K562 (cell line): ENCODE data around the gene COL25A1. TPM values are rescaled to one million over a fixed set of nuclear protein-coding genes. Genes with fewer than 3 reads are reported as not detected.

Source experiments
- ATAC-seq: fragments of 200-7000 bp; cut with Tn5 transposase; 3 replicates; pipeline ENCODE4 v1.9.1; 2020; ENCODE audit warnings: moderate library complexity
- BruUV-seq: library from RNA; stranded (reverse); fragments of 400-500 nt; replicated peaks from 2 replicates; lab custom pipeline; 2021; lab: Mats Ljungman, UMichigan
- CTCF ChIA-PET: fragments of 300-600 bp; formaldehyde crosslinking; extraction: SDS; loops from one replicate; lab custom pipeline; 2021; ENCODE audit warnings: low intra/inter-chr PET ratio; lab: Yijun Ruan, JAX
- POLR2A ChIA-PET: fragments of 300-600, 350-650 bp; sonication (Branson Sonifier 250); formaldehyde crosslinking; extraction: SDS; loops from one replicate; lab custom pipeline; 2021; ENCODE audit warnings: antibody characterized with exemption, inconsistent platforms; lab: Yijun Ruan, JAX
- DNase-seq, 4 experiments: peaks; one replicate each; pipeline versions ENCODE4 v3.0.0 to v3.0.0-alpha.2; 2011 to 2018; ENCODE audit warnings: low spot score in 3 of 4, mixed read lengths in 3 of 4; ENCODE audit errors: extremely low read depth in 1 of 4
- FAIRE-seq: peaks from 2 replicates; lab custom pipeline; 2011; peaks lifted over from hg19 to GRCh38; lab: Jason Lieb, UNC
- H2AFZ ChIP-seq: 2 replicates; pipeline ENCODE4 v1.6.0; 2011; ENCODE audit warnings: low read depth, low read length, control low read depth, inconsistent platforms
- H3K27ac ChIP-seq: fragments of 200-600 bp; 3 replicates; pipeline ENCODE4 v1.8.0; 2011; ENCODE audit warnings: low read depth, mild to moderate bottlenecking, control low read depth, inconsistent platforms, low read length, moderate library complexity, mixed read lengths; ENCODE audit errors: extremely low read depth
- H3K27me3 ChIP-seq, 2 experiments: fragments of 300-600 bp in 1 of 2; 2 replicates in 1 of 2; 3 replicates in 1 of 2; pipeline versions ENCODE4 v1.6.0 to v1.8.0; 2011; ENCODE audit warnings: inconsistent platforms in 2 of 2, low read length in 2 of 2, mild to moderate bottlenecking in 1 of 2, mixed read lengths in 1 of 2, moderate library complexity in 1 of 2; ENCODE audit not compliant: control insufficient read depth in 2 of 2, insufficient read depth in 2 of 2
- H3K36me3 ChIP-seq: fragments of 300-600 bp; 3 replicates; pipeline ENCODE4 v1.8.0; 2011; ENCODE audit warnings: mild to moderate bottlenecking, low read length, inconsistent platforms; ENCODE audit not compliant: control insufficient read depth, insufficient read depth
- H3K4me1 ChIP-seq, 2 experiments: fragments of 200-600 bp in 1 of 2; replicated peaks in 1 of 2; 2 replicates in 1 of 2; 3 replicates in 1 of 2; pipeline versions ENCODE4 v1.5.1 to v1.8.0; 2011; ENCODE audit warnings: inconsistent platforms in 2 of 2, low read length in 2 of 2, mild to moderate bottlenecking in 1 of 2, mixed read lengths in 1 of 2, moderate library complexity in 1 of 2; ENCODE audit not compliant: control insufficient read depth in 2 of 2, insufficient read depth in 2 of 2
- H3K4me2 ChIP-seq: 2 replicates; pipeline ENCODE4 v1.6.1; 2011; ENCODE audit warnings: low read length, control low read depth, inconsistent platforms, mixed read lengths; ENCODE audit not compliant: insufficient read depth
- H3K4me3 ChIP-seq: fragments of 200-600 bp; sonication (generic), shearing (Covaris generic); 2 replicates; pipeline ENCODE4 v1.5.1; 2016; ENCODE audit warnings: control low read depth, inconsistent platforms
- H3K79me2 ChIP-seq: fragments of 200-600 bp; 3 replicates; pipeline ENCODE4 v1.8.0; 2011; ENCODE audit warnings: low read length, inconsistent platforms; ENCODE audit not compliant: control insufficient read depth, insufficient read depth
- H3K9ac ChIP-seq, 2 experiments: 2 replicates each; pipeline versions ENCODE4 v1.6.0 to v1.6.1; 2011; ENCODE audit warnings: low read depth in 2 of 2, low read length in 2 of 2, control low read depth in 1 of 2, inconsistent platforms in 1 of 2, mild to moderate bottlenecking in 1 of 2, mixed read lengths in 1 of 2; ENCODE audit not compliant: insufficient read depth in 1 of 2
- H3K9me1 ChIP-seq: one replicate; pipeline ENCODE4 v1.6.0; 2011; ENCODE audit warnings: inconsistent platforms, mild to moderate bottlenecking, low read length, moderate library complexity; ENCODE audit not compliant: control insufficient read depth, insufficient read depth
- H3K9me3 ChIP-seq: replicated peaks from 2 replicates; pipeline ENCODE4 v1.5.1; 2011; ENCODE audit warnings: low read depth, low read length, inconsistent platforms; ENCODE audit not compliant: control insufficient read depth, insufficient read depth
- H4K20me1 ChIP-seq: replicated peaks from 2 replicates; pipeline ENCODE4 v1.6.1; 2011; ENCODE audit warnings: low read length, inconsistent platforms, mixed read lengths; ENCODE audit not compliant: control insufficient read depth, insufficient read depth
- BCOR ChIP-seq: fragments of 450-650 bp; IDR thresholded peaks from 2 replicates; pipeline ENCODE4 v1.6.1; 2016
- DIDO1 ChIP-seq: fragments of 450-650 bp; IDR thresholded peaks from 2 replicates; pipeline ENCODE4 v1.6.1; 2016; ENCODE audit warnings: low read depth, missing biosample characterization, missing genetic modification characterization
- ERF ChIP-seq: fragments of 450-650 bp; formaldehyde crosslinking; IDR thresholded peaks from 2 replicates; pipeline ENCODE4 v1.4.0; 2020; ENCODE audit warnings: mild to moderate bottlenecking, mixed read lengths
- FOSL1 ChIP-seq: fragments of 200-800 bp; sonication (Bioruptor generic); conservative IDR thresholded peaks from 2 replicates; pipeline ENCODE4 v1.6.1; 2016; ENCODE audit warnings: missing genetic modification characterization, missing compliant biosample characterization
- FOXK1 ChIP-seq: sonication (generic); formaldehyde crosslinking; IDR thresholded peaks from 2 replicates; pipeline ENCODE4 v1.8.0; 2022; ENCODE audit warnings: missing genetic modification reagents, mild to moderate bottlenecking, borderline replicate concordance
- GABPA ChIP-seq: fragments of 200-800 bp; sonication (Bioruptor generic); conservative IDR thresholded peaks from 2 replicates; pipeline ENCODE4 v1.6.1; 2016; ENCODE audit warnings: low read depth, missing genetic modification characterization, missing compliant biosample characterization
- HOXB6 ChIP-seq: fragments of 250-450 bp; sonication (Bioruptor Pico); IDR thresholded peaks from 2 replicates; pipeline ENCODE4 v1.5.1; 2022; ENCODE audit warnings: mild to moderate bottlenecking, borderline replicate concordance
- MAFG ChIP-seq: fragments of 450-650 bp; conservative IDR thresholded peaks from 2 replicates; pipeline ENCODE4 v1.6.1; 2016; ENCODE audit warnings: missing genetic modification characterization, missing compliant biosample characterization
- POLR2A ChIP-seq: fragments of 450-650 bp; conservative IDR thresholded peaks from 2 replicates; pipeline ENCODE4 v1.6.1; 2016
- SMARCA5 ChIP-seq: fragments of 450-650 bp; IDR thresholded peaks from 2 replicates; pipeline ENCODE4 v1.6.1; 2016
- ZC3H8 ChIP-seq: fragments of 450-650 bp; IDR thresholded peaks from 2 replicates; pipeline ENCODE4 v1.6.1; 2017
- ZNF121 ChIP-seq: sonication (generic); formaldehyde crosslinking; conservative IDR thresholded peaks from 2 replicates; pipeline ENCODE4 v1.8.0; 2022; ENCODE audit warnings: missing genetic modification reagents
- ZNF347 ChIP-seq: fragments of 450-650 bp; formaldehyde crosslinking; IDR thresholded peaks from 2 replicates; pipeline ENCODE4 v1.4.0; 2020; ENCODE audit warnings: low read depth, mild to moderate bottlenecking, moderate library complexity
- ZNF699 ChIP-seq: fragments of 250-450 bp; sonication (Bioruptor Pico); IDR thresholded peaks from 2 replicates; pipeline ENCODE4 v1.8.0; 2021; ENCODE audit warnings: mild to moderate bottlenecking, moderate library complexity; ENCODE audit not compliant: insufficient replicate concordance
- ZNF79 ChIP-seq: fragments of 250-450 bp; sonication (Bioruptor Pico); IDR thresholded peaks from 2 replicates; pipeline ENCODE4 v1.4.0; 2020; ENCODE audit warnings: low read depth, mild to moderate bottlenecking, moderate library complexity
- in situ Hi-C: fragments of 300-500 bp; cut with MboI; formaldehyde crosslinking; loops from 4 replicates; pipeline ENCODE4 v1.15.0; 2018; ENCODE audit warnings: inconsistent platforms, mixed read lengths
- intact Hi-C: fragments of 100-400 bp; cut with micrococcal nuclease; formaldehyde crosslinking; loops from 2 replicates; pipeline ENCODE4 v1.14.2; 2022
- polyA plus RNA-seq, 8 experiments: library from polyadenylated mRNA; depleted of rRNA in 4 of 8; stranded (reverse) in 5 of 8; unstranded in 3 of 8; fragments of >200 nt; fragmentation: Nextera tagmentation in 2 of 8; fragmentation: Illumina TruSeq in 1 of 8; extraction: Ambion mirVana in 2 of 8; extraction: Trizol in 1 of 8; gene quantifications; 2 replicates each; pipeline versions ENCODE4 v1.2.1 to v1.2.3, GENCODE V29; 2011 to 2014; ENCODE audit warnings: inconsistent platforms in 1 of 8, missing spikeins in 1 of 8
- total RNA-seq, 7 experiments: library from RNA; depleted of rRNA in 6 of 7; stranded (reverse); fragments of >200 nt in 6 of 7; fragmentation: Illumina TruSeq in 2 of 7; extraction: Trizol in 2 of 7; gene quantifications; 2 replicates each; pipeline versions ENCODE4 v1.2.1 to v1.2.3, GENCODE V29; 2011 to 2021; ENCODE audit warnings: low replicate concordance in 1 of 7
- TF ChIP-seq, protein P1 (sequence below): sonication (generic); formaldehyde crosslinking; IDR thresholded peaks from 2 replicates; pipeline ENCODE4 v1.9.0; 2022; ENCODE audit warnings: mild to moderate bottlenecking, missing genetic modification reagents

Gene COL25A1
- total and polyA plus RNA-seq, 9 of the 15 experiments (the other 6 are each of a cell fraction or from before 2014, with no cell fraction given) = 0.03 to 0.62 (median 0.27) TPM

DNA sequence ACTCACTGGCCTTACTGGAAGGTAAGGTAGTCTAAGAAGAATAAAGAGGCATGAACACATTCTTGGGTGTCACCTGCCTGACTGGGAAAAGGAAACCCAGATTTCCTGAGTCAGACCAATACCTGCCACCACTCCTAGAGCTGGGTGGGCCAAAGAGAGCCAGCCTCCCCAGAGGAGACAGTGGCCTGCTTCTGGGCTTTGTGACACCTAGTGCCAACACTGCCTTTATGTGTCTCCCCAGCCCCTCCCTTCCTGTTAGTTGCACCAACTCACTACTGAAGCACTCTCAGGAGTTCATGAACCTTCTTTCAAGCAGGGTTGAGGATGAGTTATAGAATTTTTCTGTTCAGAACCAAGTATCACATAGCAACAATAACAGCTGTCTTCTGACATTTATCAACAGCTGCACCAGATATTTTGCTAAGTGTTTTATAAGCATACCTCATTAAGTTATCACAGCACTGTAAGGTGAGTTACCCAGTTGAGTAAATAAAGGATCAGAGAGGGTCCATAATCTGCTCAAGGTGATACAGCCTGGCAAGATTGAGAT lies 462.0 kb downstream of the COL25A1 start:
- DNase-seq = no peak
- H3K27ac ChIP-seq = no peak overlapping the region
- no TSS peak for BruUV-seq
- H2AFZ ChIP-seq = no peak overlapping the region
- H3K9me1 ChIP-seq = no peaks in the 10 kb centered on the region
- H3K4me2 ChIP-seq = no peak overlapping the region
- intact Hi-C loops (no loop called here), in situ Hi-C loops (loop anchor here (25.0 kb wide), 1 partner anchor 472 kb away; the partner anchor contains the start of gene COL25A1)
- FAIRE-seq = no peak
- H3K4me1 ChIP-seq = no peaks in the 10 kb centered on the region; a peak in 1 of 5 replicates
- no peaks in the 10 kb centered on the region for H4K20me1 ChIP-seq
- no peaks in the 10 kb centered on the region for H3K79me2 ChIP-seq
- H3K9me3 ChIP-seq = no peaks in the 10 kb centered on the region
- no peak for ATAC-seq
- H3K9ac ChIP-seq = no peak overlapping the region
- H3K27me3 ChIP-seq = no peaks in the 10 kb centered on the region
- CTCF ChIA-PET = no interaction called here
- no peaks in the 10 kb centered on the region for H3K36me3 ChIP-seq
- TF ChIP-seq FOSL1 (tag) = no peak
- TF ChIP-seq BCOR = no peak
- no peak for TF ChIP-seq GABPA
- TF ChIP-seq, protein P1, sequence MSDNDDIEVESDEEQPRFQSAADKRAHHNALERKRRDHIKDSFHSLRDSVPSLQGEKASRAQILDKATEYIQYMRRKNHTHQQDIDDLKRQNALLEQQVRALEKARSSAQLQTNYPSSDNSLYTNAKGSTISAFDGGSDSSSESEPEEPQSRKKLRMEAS (CRISPR knock-in tag) = no peak
- no peak for TF ChIP-seq ERF (CRISPR knock-in tag)
- TF ChIP-seq HOXB6 (CRISPR knock-in tag) = no peak
- TF ChIP-seq FOXK1 = no peak
- TF ChIP-seq ZC3H8 = no peak
- TF ChIP-seq ZNF699 (CRISPR knock-in tag) = no peak
- no peak for TF ChIP-seq DIDO1 (tag)
- TF ChIP-seq MAFG (tag) = no peak
- TF ChIP-seq ZNF347 (CRISPR knock-in tag) = no peak
- TF ChIP-seq SMARCA5 = no peak
- no peak for TF ChIP-seq POLR2A
- TF ChIP-seq ZNF121 = no peak
- no peak for TF ChIP-seq ZNF79 (CRISPR knock-in tag)
- no peak overlapping the region for H3K4me3 ChIP-seq
- POLR2A ChIA-PET = no interaction called here
